GM12801 (cell line): ENCODE results near the gene DENR.

Source experiments
- CTCF ChIP-seq: IDR thresholded peaks from one replicate; pipeline ENCODE4 v1.5.1; 2011; ENCODE audit warnings: control low read depth; ENCODE audit not compliant: insufficient read length; ENCODE audit errors: extremely low read depth

Gene DENR

GRCh38 chr12:122740351-122740750, 12.3 kb upstream of the DENR start:
- no peak for TF ChIP-seq CTCF

GRCh38 chr12:122743895-122744525, 8.6 kb upstream of the DENR start:
- TF ChIP-seq CTCF, result no peak

GRCh38 chr12:122747224-122748135, 5.1 kb upstream of the DENR start:
- no peak for TF ChIP-seq CTCF

- TF ChIP-seq CTCF, result no peak
Measured at GRCh38 chr12:122749569-122750332, 2.9 kb upstream of the DENR start.

GRCh38 chr12:122753319-122753650, 661 bp downstream of the DENR start:
- no peak for TF ChIP-seq CTCF

GRCh38 chr12:122754790-122755189, 2.2 kb downstream of the DENR start:
- no peak for TF ChIP-seq CTCF

GRCh38 chr12:122757568-122757967, 4.9 kb downstream of the DENR start:
- TF ChIP-seq CTCF, result no peak
